Non-pigmented ciliary epithelial cell (primary cell): ENCODE results near the gene ECI2.
"Not testable (repeated sequence)": the region's sequence is repeated elsewhere in the genome, so short reads cannot be mapped to it uniquely, and the experiment has no call there.

ENCODE experiments used
- DNase-seq: peaks from one replicate; pipeline ENCODE4 v3.0.0-alpha.2; 2010; ENCODE audit warnings: low read depth

Gene ECI2

GRCh38 chr6:4139272-4139671 lies 3.9 kb upstream of the ECI2 start:
- DNase-seq: no peak

DNA sequence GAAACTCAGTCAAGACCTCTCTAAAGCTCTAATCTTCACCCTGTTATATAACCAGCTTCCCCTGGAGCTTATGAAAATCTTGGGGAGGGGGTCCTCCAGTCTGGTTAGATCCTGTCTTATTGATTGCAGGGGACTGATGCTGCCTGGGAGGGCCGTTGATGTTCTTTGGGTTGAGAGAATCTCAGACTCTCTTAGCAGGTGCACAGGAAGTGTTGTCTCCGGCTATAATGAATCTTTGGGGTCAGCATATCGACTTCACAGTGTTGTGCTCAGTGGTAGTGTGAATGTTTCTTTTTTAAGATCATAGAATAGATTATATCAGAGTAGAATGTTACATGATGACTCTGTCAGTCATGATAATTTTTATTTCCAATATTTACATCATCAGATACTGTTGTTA lies 2.8 kb upstream of the ECI2 start:
- no peak for DNase-seq

- no peak for DNase-seq
Observed at GRCh38 chr6:4136354-4136831, 1.0 kb upstream of the ECI2 start.

GRCh38 chr6:4135665-4136353 lies 434 bp upstream of the ECI2 start:
- DNase-seq: no peak

- DNase-seq: no peak
Observed at GRCh38 chr6:4133941-4134838, 1.2 kb downstream of the ECI2 start.

DNA sequence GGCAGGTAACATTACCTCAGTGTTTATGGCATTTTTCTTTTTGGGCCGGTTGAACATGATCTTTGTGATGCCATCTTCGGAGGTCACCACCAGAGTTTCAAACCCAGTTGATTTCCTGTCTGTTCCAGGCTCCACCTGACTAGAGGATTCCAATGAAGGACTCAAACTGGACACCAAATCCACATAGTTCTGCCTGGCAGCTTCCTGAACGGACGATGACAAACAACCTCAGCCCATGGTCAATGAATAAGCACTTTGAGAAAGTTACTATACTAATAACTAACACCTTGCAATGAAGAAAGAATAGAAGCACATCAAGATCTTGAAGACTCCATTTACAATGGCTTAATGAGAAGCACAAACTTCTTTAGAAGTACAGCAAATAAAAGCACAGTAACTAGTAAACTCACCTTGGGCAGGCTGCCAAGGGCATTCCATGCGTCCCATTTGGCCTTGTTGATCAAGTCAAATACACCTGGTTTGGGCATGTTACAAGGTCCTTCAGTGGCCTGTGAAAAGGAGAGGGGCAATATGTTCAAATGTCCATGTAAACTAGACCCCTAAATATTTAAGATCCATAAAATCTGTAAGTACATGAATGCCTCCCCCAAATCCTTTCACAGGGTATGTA lies 4.9 kb downstream of the ECI2 start:
- no peak for DNase-seq

DNA sequence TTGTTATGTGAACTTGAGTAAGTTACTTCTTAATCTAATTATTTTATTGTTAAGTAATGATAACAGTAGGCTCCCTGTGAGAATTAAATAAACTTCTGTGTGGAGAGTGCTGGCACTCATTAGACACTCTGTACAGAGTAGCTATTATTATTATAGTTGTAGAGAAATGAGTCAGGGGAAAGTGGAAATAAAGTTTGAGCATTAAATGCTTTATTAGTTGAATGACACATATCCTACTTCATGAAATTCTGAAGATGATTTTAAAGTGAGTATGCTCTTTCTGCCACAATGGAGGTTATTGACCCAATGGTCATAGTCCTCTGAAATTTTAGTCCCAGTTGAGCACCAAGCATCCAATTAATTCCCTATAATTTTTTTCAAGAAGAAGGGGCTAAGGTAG lies 5.9 kb downstream of the ECI2 start:
- no peak for DNase-seq

- peak; percentile 62 for DNase-seq
Observed at GRCh38 chr6:4128748-4129147, 6.6 kb downstream of the ECI2 start.

- DNase-seq: no peak
Observed at GRCh38 chr6:4128072-4128471, 7.3 kb downstream of the ECI2 start.

- DNase-seq: peak; percentile 85
Observed at GRCh38 chr6:4125933-4126864, 9.2 kb downstream of the ECI2 start.

GRCh38 chr6:4125500-4125899 lies 9.9 kb downstream of the ECI2 start:
- DNase-seq: no peak

DNA sequence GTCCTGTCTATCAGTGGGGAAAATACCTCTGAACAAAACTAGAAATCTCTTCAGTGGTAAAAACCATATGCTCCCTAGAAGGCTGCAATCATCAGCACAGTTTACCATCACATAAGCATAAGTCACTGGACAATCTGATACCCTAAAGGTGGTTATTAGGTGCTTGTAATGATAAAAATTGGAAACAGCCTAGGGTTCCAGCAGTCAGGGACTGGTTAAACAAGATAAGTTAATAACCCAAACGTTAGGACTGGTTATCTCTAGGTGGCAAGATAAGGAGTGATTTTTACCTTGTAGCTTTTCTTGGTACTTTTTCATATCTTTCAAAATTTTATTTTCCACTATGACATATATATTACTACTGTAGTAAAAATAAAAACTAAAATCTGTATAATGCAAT lies 11.0 kb downstream of the ECI2 start:
- DNase-seq: no peak

- DNase-seq: no peak
Observed at GRCh38 chr6:4115741-4116140, 19.6 kb downstream of the ECI2 start.

DNA sequence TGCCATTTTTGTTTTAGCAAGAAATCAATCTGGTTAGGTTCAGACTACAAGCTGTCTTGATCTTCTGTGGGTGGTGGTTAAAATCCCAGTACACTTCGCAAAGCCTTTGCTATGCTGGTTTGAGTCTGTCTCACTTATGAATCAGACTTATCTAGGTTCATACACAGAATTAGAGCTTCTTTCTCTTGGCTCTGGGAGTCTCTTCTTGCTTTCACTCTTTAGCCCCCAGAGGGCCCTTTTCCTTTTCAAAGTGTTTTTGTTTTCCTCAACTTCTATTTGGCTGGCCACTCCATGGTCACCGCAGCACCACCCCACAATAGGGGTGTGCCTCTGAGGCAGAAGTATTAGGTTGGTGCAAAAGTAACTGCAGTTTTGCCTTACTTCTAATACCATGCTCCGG lies 21.3 kb downstream of the ECI2 start:
- no peak for DNase-seq

GRCh38 chr6:4113649-4114048 lies 21.7 kb downstream of the ECI2 start:
- no peak for DNase-seq

- no peak for DNase-seq
Observed at GRCh38 chr6:4112366-4112765, 23.0 kb downstream of the ECI2 start.

GRCh38 chr6:4109363-4109815 lies 26.0 kb downstream of the ECI2 start:
- DNase-seq: not testable (repeated sequence)

- no peak for DNase-seq
Observed at GRCh38 chr6:4108561-4109093, 26.7 kb downstream of the ECI2 start.

GRCh38 chr6:4107873-4108272 lies 27.5 kb downstream of the ECI2 start:
- no peak for DNase-seq

- no peak for DNase-seq
Observed at GRCh38 chr6:4105980-4106536, 29.3 kb downstream of the ECI2 start.

DNA sequence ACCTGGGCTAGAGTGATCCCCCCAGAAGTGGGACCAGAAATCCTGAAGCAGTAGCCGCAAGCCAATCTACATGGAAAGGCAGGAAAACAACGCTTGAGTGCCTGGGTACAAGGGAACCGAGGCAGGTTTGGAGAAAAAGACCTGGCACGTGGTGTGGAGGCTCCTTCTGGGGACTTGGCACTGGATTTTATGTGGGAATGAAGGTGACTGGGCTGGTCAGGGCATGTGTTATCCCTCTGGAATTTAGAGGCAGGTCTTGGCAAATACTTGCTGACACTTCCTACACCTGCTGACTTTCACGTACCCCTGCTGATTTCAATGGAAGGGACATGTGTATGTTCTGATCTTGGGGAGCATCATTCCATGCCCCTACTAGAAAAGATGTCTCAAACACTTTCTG lies 31.4 kb downstream of the ECI2 start:
- no peak for DNase-seq
